ENCODE data around the gene GDE1.

Gene GDE1

GRCh38 chr16:19523559-19524355 is 1.9 kb upstream of the GDE1 start, which contains the start of gene CCP110:
TSS of gene CCP110 (plus strand) at chr16:19523942. CDS start at chr16:19527882, 3,940 bp downstream.
- DNase-seq, result peak; percentile 94 to 95

GRCh38 chr16:19523184-19523558 is 1.3 kb upstream of the GDE1 start:
- no peak for DNase-seq

GRCh38 chr16:19522760-19523159 is 862 bp upstream of the GDE1 start:
- no peak for DNase-seq

GRCh38 chr16:19522397-19522732 is 467 bp upstream of the GDE1 start:
- DNase-seq, result no peak

GRCh38 chr16:19520861-19521331 is 1.0 kb downstream of the GDE1 start:
- peak in 1 of 2 donors; percentile 18 for DNase-seq

- DNase-seq, result no peak
Observed at GRCh38 chr16:19518388-19518787, 3.5 kb downstream of the GDE1 start.

GRCh38 chr16:19517424-19518089 is 4.3 kb downstream of the GDE1 start:
- DNase-seq, result no peak

GRCh38 chr16:19515757-19516156 is 6.1 kb downstream of the GDE1 start:
- DNase-seq, result no peak

- peak in 1 of 2 donors; percentile 2 for DNase-seq
Observed at GRCh38 chr16:19513377-19514053, 8.4 kb downstream of the GDE1 start.

- no peak for DNase-seq
Observed at GRCh38 chr16:19512297-19512696, 9.6 kb downstream of the GDE1 start.

GRCh38 chr16:19507867-19508266 is 14.0 kb downstream of the GDE1 start:
- no peak for DNase-seq

- DNase-seq, result no peak
Observed at GRCh38 chr16:19506965-19507364, 14.9 kb downstream of the GDE1 start.

GRCh38 chr16:19505600-19506303 is 16.1 kb downstream of the GDE1 start:
- DNase-seq, result no peak

GRCh38 chr16:19503461-19504075 is 18.3 kb downstream of the GDE1 start:
- no peak for DNase-seq

GRCh38 chr16:19502395-19503131 is 19.3 kb downstream of the GDE1 start:
- DNase-seq, result peak; percentile 60 to 64

- no peak for DNase-seq
Observed at GRCh38 chr16:19499481-19499880, 22.4 kb downstream of the GDE1 start.

GRCh38 chr16:19499006-19499405 is 22.9 kb downstream of the GDE1 start:
- no peak for DNase-seq

- no peak for DNase-seq
Observed at GRCh38 chr16:19497176-19497575, 24.7 kb downstream of the GDE1 start.

- DNase-seq, result no peak
Observed at GRCh38 chr16:19490619-19491018, 31.3 kb downstream of the GDE1 start.

- DNase-seq, result no peak
Observed at GRCh38 chr16:19488213-19488640, 33.7 kb downstream of the GDE1 start.

- DNase-seq, result no peak
Observed at GRCh38 chr16:19486750-19487325, 35.1 kb downstream of the GDE1 start.

All from CD4-positive, alpha-beta T cell treated with Interleukin-4 for 1 hour (primary cell).